ENCODE measurements around the gene ARL5C.

ARL5C gene

GRCh38 chr17:39144416-39144840, 21.5 kb downstream of the ARL5C start:
- no peak overlapping the region for H3K27ac ChIP-seq (ENCODE audit: low read depth, low read length)
- H3K27me3 ChIP-seq (ENCODE audit: control insufficient read depth in 1 of 2, insufficient read depth in 2 of 2, low read length in 2 of 2): no peaks in the 10 kb centered on the region
- H3K36me3 ChIP-seq (ENCODE audit: control insufficient read depth in 1 of 2, insufficient read depth in 2 of 2, low read length in 2 of 2): no peaks in the 10 kb centered on the region
- H3K9ac ChIP-seq (ENCODE audit: low read depth in 1 of 2, low read length in 2 of 2): no peak overlapping the region
- H3K4me1 ChIP-seq (ENCODE audit: control insufficient read depth in 1 of 2, insufficient read depth in 2 of 2, low read length in 2 of 2): peaks cover 11 to 17% of the 10 kb centered on the region in 2 donors
- H3K4me3 ChIP-seq (ENCODE audit: low read depth in 1 of 2, low read length in 2 of 2): no peak overlapping the region
- peaks cover 0 to 4% of the 10 kb centered on the region in 2 donors for H3K9me3 ChIP-seq (ENCODE audit: control insufficient read depth in 1 of 2, low read length in 2 of 2)

GRCh38 chr17:39143552-39144093, 22.3 kb downstream of the ARL5C start:
- no peak overlapping the region for H3K9ac ChIP-seq (ENCODE audit: low read depth in 1 of 2, low read length in 2 of 2)
- no peak overlapping the region for H3K4me3 ChIP-seq (ENCODE audit: low read depth in 1 of 2, low read length in 2 of 2)
- no peaks in the 10 kb centered on the region for H3K27me3 ChIP-seq (ENCODE audit: control insufficient read depth in 1 of 2, insufficient read depth in 2 of 2, low read length in 2 of 2)
- H3K9me3 ChIP-seq (ENCODE audit: control insufficient read depth in 1 of 2, low read length in 2 of 2): peaks cover 0 to 4% of the 10 kb centered on the region in 2 donors
- H3K27ac ChIP-seq (ENCODE audit: low read depth, low read length): no peak overlapping the region
- H3K4me1 ChIP-seq (ENCODE audit: control insufficient read depth in 1 of 2, insufficient read depth in 2 of 2, low read length in 2 of 2): peaks cover 11 to 17% of the 10 kb centered on the region in 2 donors
- no peaks in the 10 kb centered on the region for H3K36me3 ChIP-seq (ENCODE audit: control insufficient read depth in 1 of 2, insufficient read depth in 2 of 2, low read length in 2 of 2)

DNA sequence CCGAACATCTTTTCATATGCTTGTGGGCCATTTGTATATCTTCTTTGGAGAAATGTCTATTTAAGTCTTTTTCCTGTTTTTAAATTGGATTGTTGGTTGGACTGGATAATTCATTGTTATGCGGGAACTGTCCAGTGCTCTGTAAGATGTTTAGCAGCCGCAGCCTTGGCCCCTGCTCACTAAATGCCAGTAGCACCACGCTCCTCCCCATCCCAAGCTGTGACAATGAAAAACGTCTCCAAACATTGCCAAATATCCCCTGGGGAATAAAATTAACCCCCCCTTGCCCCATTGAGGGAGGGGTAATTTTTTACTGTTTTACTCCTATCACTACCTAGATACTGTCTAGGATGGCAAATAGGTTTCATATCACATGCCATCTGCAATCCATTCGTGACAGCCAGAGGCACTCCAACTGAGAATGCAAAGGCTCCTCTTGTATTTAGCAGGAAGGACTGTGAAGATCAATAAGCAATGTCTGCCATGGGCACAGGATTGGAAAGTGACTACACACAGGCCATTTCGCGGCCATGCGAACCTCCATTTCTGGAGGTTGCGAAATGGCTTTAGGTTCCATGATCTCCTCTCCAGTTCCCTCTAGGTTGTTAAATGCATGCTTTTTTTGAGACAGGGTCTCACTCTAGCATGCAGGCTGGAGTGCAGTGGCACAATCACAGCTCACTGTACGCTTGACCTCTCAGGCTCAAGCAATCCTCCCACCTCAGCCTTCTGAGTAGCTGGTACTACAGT, 23.9 kb downstream of the ARL5C start:
- no peaks in the 10 kb centered on the region for H3K27me3 ChIP-seq (ENCODE audit: control insufficient read depth in 1 of 2, insufficient read depth in 2 of 2, low read length in 2 of 2)

GRCh38 chr17:39141294-39141693, 24.7 kb downstream of the ARL5C start:
- H3K27me3 ChIP-seq (ENCODE audit: control insufficient read depth in 1 of 2, insufficient read depth in 2 of 2, low read length in 2 of 2): no peaks in the 10 kb centered on the region
- H3K4me3 ChIP-seq (ENCODE audit: low read depth in 1 of 2, low read length in 2 of 2): no peak overlapping the region
- H3K9ac ChIP-seq (ENCODE audit: low read depth in 1 of 2, low read length in 2 of 2): no peak overlapping the region
- H3K4me1 ChIP-seq (ENCODE audit: control insufficient read depth in 1 of 2, insufficient read depth in 2 of 2, low read length in 2 of 2): peaks cover 11 to 17% of the 10 kb centered on the region in 2 donors
- H3K36me3 ChIP-seq (ENCODE audit: control insufficient read depth in 1 of 2, insufficient read depth in 2 of 2, low read length in 2 of 2): no peaks in the 10 kb centered on the region
- no peak overlapping the region for H3K27ac ChIP-seq (ENCODE audit: low read depth, low read length)
- peaks cover 0 to 4% of the 10 kb centered on the region in 2 donors for H3K9me3 ChIP-seq (ENCODE audit: control insufficient read depth in 1 of 2, low read length in 2 of 2)

More for the DNA sequence above, 23.9 kb downstream of the ARL5C start:
- Histone ChIP-seq H3K4me3 (ENCODE audit: low read depth in 1 of 2, low read length in 2 of 2) (no peak overlapping the region), H3K27ac (ENCODE audit: low read depth, low read length) (no peak overlapping the region), H3K36me3 (ENCODE audit: control insufficient read depth in 1 of 2, insufficient read depth in 2 of 2, low read length in 2 of 2) (no peaks in the 10 kb centered on the region), H3K4me1 (ENCODE audit: control insufficient read depth in 1 of 2, insufficient read depth in 2 of 2, low read length in 2 of 2) (peaks cover 11 to 17% of the 10 kb centered on the region in 2 donors), H3K9me3 (ENCODE audit: control insufficient read depth in 1 of 2, low read length in 2 of 2) (peaks cover 0 to 4% of the 10 kb centered on the region in 2 donors), H3K9ac (ENCODE audit: low read depth in 1 of 2, low read length in 2 of 2) (no peak overlapping the region)

DNA sequence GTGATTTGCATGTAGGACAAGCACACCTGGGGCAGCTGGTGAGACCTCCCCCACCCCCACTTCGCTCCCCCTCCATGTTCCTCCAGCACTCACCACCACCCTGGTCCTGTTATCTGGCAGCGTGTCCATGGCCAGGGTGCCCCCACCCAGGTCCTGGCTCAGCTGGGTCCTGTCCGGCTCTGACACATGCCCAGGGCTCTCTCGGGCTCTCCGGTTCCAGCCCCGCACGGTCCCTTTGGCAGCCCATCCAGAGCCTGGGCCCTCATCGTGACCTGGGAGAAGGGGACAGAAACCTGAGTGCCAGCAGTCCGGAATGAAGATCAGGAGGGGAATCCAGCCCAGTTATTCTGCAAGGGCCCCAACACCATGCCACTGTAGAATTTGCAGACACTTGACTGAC, 26.4 kb downstream of the ARL5C start:
- Histone ChIP-seq H3K36me3 (ENCODE audit: control insufficient read depth in 1 of 2, insufficient read depth in 2 of 2, low read length in 2 of 2) (no peaks in the 10 kb centered on the region), H3K27me3 (ENCODE audit: control insufficient read depth in 1 of 2, insufficient read depth in 2 of 2, low read length in 2 of 2) (no peaks in the 10 kb centered on the region), H3K27ac (ENCODE audit: low read depth, low read length) (no peak overlapping the region), H3K9me3 (ENCODE audit: control insufficient read depth in 1 of 2, low read length in 2 of 2) (peaks cover 0 to 4% of the 10 kb centered on the region in 2 donors), H3K4me1 (ENCODE audit: control insufficient read depth in 1 of 2, insufficient read depth in 2 of 2, low read length in 2 of 2) (peaks cover 4 to 6% of the 10 kb centered on the region in 2 donors), H3K9ac (ENCODE audit: low read depth in 1 of 2, low read length in 2 of 2) (no peak overlapping the region), H3K4me3 (ENCODE audit: low read depth in 1 of 2, low read length in 2 of 2) (no peak overlapping the region)

- H3K36me3 ChIP-seq (ENCODE audit: control insufficient read depth in 1 of 2, insufficient read depth in 2 of 2, low read length in 2 of 2): no peaks in the 10 kb centered on the region
- peaks cover 0 to 4% of the 10 kb centered on the region in 2 donors for H3K9me3 ChIP-seq (ENCODE audit: control insufficient read depth in 1 of 2, low read length in 2 of 2)
- peaks cover under 1 to 1% of the 10 kb centered on the region in 2 donors for H3K4me1 ChIP-seq (ENCODE audit: control insufficient read depth in 1 of 2, insufficient read depth in 2 of 2, low read length in 2 of 2)
- H3K9ac ChIP-seq (ENCODE audit: low read depth in 1 of 2, low read length in 2 of 2): no peak overlapping the region
- H3K27ac ChIP-seq (ENCODE audit: low read depth, low read length): no peak overlapping the region
- H3K4me3 ChIP-seq (ENCODE audit: low read depth in 1 of 2, low read length in 2 of 2): no peak overlapping the region
- H3K27me3 ChIP-seq (ENCODE audit: control insufficient read depth in 1 of 2, insufficient read depth in 2 of 2, low read length in 2 of 2): no peaks in the 10 kb centered on the region
Measured at GRCh38 chr17:39139161-39139511, 26.8 kb downstream of the ARL5C start.

GRCh38 chr17:39138431-39139160, 27.4 kb downstream of the ARL5C start:
- no peak overlapping the region for H3K4me3 ChIP-seq (ENCODE audit: low read depth in 1 of 2, low read length in 2 of 2)
- H3K4me1 ChIP-seq (ENCODE audit: control insufficient read depth in 1 of 2, insufficient read depth in 2 of 2, low read length in 2 of 2): no peaks in the 10 kb centered on the region
- H3K36me3 ChIP-seq (ENCODE audit: control insufficient read depth in 1 of 2, insufficient read depth in 2 of 2, low read length in 2 of 2): no peaks in the 10 kb centered on the region
- H3K27me3 ChIP-seq (ENCODE audit: control insufficient read depth in 1 of 2, insufficient read depth in 2 of 2, low read length in 2 of 2): no peaks in the 10 kb centered on the region
- H3K27ac ChIP-seq (ENCODE audit: low read depth, low read length): no peak overlapping the region
- H3K9me3 ChIP-seq (ENCODE audit: control insufficient read depth in 1 of 2, low read length in 2 of 2): peaks cover 0 to 4% of the 10 kb centered on the region in 2 donors
- no peak overlapping the region for H3K9ac ChIP-seq (ENCODE audit: low read depth in 1 of 2, low read length in 2 of 2)

DNA sequence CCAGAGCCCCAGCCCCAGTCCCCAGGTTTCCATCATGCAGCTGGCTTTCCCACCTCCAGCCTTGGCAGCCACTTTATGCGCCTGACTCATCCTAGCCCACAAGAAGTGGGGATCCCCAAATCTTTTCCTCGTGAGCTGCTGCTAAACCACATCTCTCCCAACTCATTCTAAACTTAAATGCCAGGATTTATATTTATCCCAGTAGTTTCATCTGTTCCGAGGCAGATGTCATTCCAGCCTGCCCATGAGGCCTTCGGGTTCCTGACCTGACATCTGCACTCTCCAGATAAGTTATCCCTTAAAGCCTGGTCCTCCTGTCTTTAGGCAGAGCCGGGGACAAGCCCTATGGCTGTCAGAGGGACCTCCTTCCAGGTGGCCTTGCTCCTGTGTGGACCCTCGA, 31.1 kb downstream of the ARL5C start:
- Histone ChIP-seq H3K27ac (ENCODE audit: low read depth, low read length) (no peak overlapping the region), H3K9ac (ENCODE audit: low read depth in 1 of 2, low read length in 2 of 2) (no peak overlapping the region), H3K4me1 (ENCODE audit: control insufficient read depth in 1 of 2, insufficient read depth in 2 of 2, low read length in 2 of 2) (no peaks in the 10 kb centered on the region), H3K27me3 (ENCODE audit: control insufficient read depth in 1 of 2, insufficient read depth in 2 of 2, low read length in 2 of 2) (no peaks in the 10 kb centered on the region), H3K9me3 (ENCODE audit: control insufficient read depth in 1 of 2, low read length in 2 of 2) (no peaks in the 10 kb centered on the region), H3K4me3 (ENCODE audit: low read depth in 1 of 2, low read length in 2 of 2) (no peak overlapping the region), H3K36me3 (ENCODE audit: control insufficient read depth in 1 of 2, insufficient read depth in 2 of 2, low read length in 2 of 2) (no peaks in the 10 kb centered on the region)

DNA sequence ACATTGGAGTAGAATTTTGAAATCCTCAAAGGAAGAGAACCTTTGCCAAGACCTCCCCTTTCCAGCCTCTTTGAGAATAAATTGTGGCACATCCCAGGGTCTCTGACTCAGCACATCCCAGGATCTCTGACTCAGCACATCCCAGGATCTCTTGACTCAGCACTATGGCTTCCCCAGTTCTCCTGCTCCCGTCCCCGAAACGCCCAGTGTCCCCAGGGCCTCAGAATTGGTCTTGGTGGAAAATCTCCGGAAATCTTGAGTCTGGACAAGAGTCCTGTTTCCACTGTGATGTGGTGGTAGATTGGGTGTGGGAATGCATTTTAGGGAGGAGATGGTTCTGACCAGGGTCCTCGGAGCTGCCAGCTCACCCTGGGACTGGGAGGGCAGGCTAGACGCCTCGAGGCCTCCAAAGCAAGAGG, 33.8 kb downstream of the ARL5C start:
- Histone ChIP-seq H3K36me3 (ENCODE audit: control insufficient read depth in 1 of 2, insufficient read depth in 2 of 2, low read length in 2 of 2) (no peaks in the 10 kb centered on the region), H3K27ac (ENCODE audit: low read depth, low read length) (no peak overlapping the region), H3K27me3 (ENCODE audit: control insufficient read depth in 1 of 2, insufficient read depth in 2 of 2, low read length in 2 of 2) (no peaks in the 10 kb centered on the region), H3K4me1 (ENCODE audit: control insufficient read depth in 1 of 2, insufficient read depth in 2 of 2, low read length in 2 of 2) (no peaks in the 10 kb centered on the region), H3K4me3 (ENCODE audit: low read depth in 1 of 2, low read length in 2 of 2) (no peak overlapping the region), H3K9ac (ENCODE audit: low read depth in 1 of 2, low read length in 2 of 2) (no peak overlapping the region), H3K9me3 (ENCODE audit: control insufficient read depth in 1 of 2, low read length in 2 of 2) (no peaks in the 10 kb centered on the region)

DNA sequence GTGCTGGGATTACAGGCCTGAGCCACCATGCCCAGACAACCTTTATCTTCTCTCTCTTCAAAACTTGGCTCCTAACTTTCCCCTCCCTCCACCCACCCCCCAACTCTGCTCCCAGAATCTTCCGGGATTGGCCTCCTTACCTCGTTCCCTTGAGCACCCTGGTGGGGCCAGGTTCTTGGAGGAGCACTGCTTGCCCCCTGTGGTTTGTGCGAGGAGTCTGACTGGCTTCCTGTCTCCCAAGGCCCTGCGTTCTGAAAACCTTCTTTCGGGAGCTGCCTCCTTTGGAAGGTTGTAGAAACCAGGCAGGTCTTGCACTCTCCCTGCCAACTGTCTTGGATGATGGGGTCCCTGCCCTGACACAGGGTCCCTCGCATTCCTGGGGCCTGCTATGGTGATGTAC, 34.3 kb downstream of the ARL5C start:
- Histone ChIP-seq H3K27ac (ENCODE audit: low read depth, low read length) (no peak overlapping the region), H3K9ac (ENCODE audit: low read depth in 1 of 2, low read length in 2 of 2) (no peak overlapping the region), H3K4me1 (ENCODE audit: control insufficient read depth in 1 of 2, insufficient read depth in 2 of 2, low read length in 2 of 2) (no peaks in the 10 kb centered on the region), H3K36me3 (ENCODE audit: control insufficient read depth in 1 of 2, insufficient read depth in 2 of 2, low read length in 2 of 2) (no peaks in the 10 kb centered on the region), H3K4me3 (ENCODE audit: low read depth in 1 of 2, low read length in 2 of 2) (no peak overlapping the region), H3K9me3 (ENCODE audit: control insufficient read depth in 1 of 2, low read length in 2 of 2) (no peaks in the 10 kb centered on the region), H3K27me3 (ENCODE audit: control insufficient read depth in 1 of 2, insufficient read depth in 2 of 2, low read length in 2 of 2) (no peaks in the 10 kb centered on the region)
